Right ventricle myocardium superior (tissue), 1 donor: Measurements from ENCODE around the gene SPAG16. TPM values are rescaled to one million over a fixed set of nuclear protein-coding genes. Genes with fewer than 3 reads are reported as not detected.

Source experiments
- ATAC-seq: fragments of 200-7000 bp; cut with Tn5 transposase; one replicate; pipeline ENCODE4 v1.9.1; 2020; ENCODE audit warnings: mild to moderate bottlenecking; ENCODE audit not compliant: poor library complexity
- DNase-seq: peaks from one replicate; pipeline ENCODE4 v3.0.0-alpha.2; 2020
- intact Hi-C: fragments of 100-400 bp; cut with DNase I; formaldehyde crosslinking; loops from one replicate; pipeline ENCODE4 v1.11.2; 2022
- total RNA-seq: library from RNA; stranded (reverse); fragmentation: NEBNext Ultra II Directional; extraction: Animal tissue kit (Norgen Biotek cat#: 25700); gene quantifications from one replicate; pipeline ENCODE4 v1.2.1, GENCODE V29; 2021
- donor health status: DM: no; HTN: yes; CAD: no; lungs with severe emphysema.

Gene SPAG16
- total RNA-seq, 1 donor from 2014 or later, result 17.8 TPM

GRCh38 chr2:214325404-214325803 is 1041.1 kb downstream of the SPAG16 start:
- intact Hi-C loops, result no loop called here
- ATAC-seq, result no peak
- no peak for DNase-seq

DNA sequence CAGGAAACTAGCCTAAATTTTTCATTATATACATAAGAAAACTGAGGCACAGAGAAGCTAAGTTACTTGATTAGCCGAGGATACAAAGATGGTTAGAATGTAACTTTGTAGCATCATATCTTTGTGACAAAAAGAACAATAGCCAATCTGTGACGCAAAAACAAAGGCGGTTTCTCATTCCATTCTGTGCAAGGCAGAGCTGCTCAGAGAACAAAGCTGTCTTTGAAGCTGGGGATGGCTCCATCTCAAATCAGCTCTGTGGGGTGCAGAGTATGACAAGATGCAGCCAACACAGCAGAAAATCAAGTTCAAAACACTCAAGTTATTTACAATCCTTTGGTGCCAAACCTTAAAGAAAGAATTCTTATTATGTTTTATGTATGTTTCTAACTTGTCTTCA is 1044.7 kb downstream of the SPAG16 start:
- ATAC-seq (no peak), DNase-seq (no peak)
- intact Hi-C loops, result no loop called here

GRCh38 chr2:214341646-214342045 is 1057.4 kb downstream of the SPAG16 start:
- ATAC-seq, result no peak
- no peak for DNase-seq
- intact Hi-C loops, result no loop called here

GRCh38 chr2:214358506-214358905 is 1074.2 kb downstream of the SPAG16 start:
- ATAC-seq, result no peak
- intact Hi-C loops, result no loop called here
- DNase-seq, result no peak

DNA sequence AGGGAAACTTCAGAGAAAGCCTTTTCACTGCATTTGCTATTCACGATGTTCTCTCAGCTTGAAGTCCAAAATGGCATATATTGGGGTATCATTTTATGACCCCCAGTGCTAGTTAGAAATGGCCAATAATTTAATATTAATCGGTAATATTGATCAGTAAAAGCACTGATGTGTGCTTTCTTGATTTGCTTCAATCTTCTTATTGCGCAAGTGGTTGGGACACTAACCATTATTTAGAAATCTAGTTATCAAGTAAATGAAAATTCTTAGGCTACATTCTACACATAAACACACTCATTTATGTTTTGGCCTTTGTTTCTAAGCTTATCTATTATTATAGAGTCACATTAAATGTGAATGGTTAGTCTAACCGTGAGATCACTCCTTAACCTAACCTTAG is 1076.9 kb downstream of the SPAG16 start:
- no peak for ATAC-seq
- intact Hi-C loops, result no loop called here
- no peak for DNase-seq

GRCh38 chr2:214365549-214365948 is 1081.3 kb downstream of the SPAG16 start:
- ATAC-seq (no peak), DNase-seq (no peak)
- intact Hi-C loops, result no loop called here

DNA sequence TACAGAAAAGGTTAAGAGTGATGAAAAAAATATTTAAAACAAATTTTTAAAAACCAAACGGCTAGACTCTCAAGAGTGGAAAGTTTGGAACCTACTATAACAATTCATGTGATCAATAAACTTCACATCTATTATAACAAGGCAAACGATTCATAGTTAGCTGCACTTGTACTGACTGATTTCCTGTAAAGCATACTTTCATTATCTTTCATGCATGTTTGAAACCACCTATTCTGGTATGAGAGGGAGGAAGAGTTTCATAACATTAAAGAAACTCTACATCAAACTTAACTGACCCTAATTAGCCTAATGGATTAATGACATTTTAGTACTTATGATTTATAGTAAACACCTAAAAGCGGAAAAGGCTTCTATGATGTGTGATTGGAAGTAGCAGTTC is 1082.9 kb downstream of the SPAG16 start:
- ATAC-seq, result no peak
- intact Hi-C loops, result no loop called here
- DNase-seq, result no peak

DNA sequence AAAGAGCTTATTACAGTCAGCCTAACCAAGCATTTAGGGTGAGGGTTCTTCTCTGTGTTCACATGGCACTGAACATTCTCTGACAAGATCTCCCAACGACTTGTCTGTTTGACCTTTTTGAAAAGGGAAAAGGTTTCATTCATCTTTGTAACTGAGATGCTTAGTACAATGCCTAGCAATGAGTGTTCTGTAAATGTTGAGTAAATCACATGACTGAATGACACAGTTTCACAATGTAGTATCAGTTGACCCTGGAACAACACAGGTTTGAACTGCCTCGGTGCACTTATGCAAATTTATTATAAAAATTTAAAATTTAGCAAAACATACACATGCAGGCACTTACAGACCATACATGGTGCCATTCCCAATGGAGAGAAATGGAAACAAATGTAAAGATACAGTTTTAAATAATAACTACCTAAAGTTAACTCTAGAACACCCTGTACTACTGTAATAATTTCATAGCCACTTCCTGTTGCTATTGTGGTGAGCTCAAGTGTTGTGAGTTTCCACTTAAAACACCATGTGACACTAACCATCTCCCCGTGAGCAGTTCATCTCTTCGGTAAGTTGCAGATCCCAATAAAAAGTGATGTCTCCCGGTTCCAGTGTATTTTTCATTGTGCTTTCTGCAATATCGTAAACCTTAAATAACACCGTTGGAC is 1092.5 kb downstream of the SPAG16 start:
- DNase-seq, result no peak
- no peak for ATAC-seq
- intact Hi-C loops, result no loop called here

DNA sequence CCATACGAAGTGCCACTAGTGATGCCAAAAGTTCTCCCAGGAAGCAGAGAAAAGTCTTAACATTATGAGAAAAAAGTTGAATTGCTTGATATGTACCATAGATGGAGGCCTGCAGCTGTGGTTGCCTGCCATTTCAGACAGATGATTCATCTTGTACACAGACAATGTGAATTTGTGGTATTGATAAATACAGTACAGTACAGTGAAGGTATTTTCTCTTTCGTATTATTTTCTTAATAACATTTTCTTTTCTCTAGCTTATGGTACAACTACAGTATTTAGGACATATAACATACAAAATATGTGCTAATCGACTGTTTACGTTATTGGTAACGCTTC is 1093.0 kb downstream of the SPAG16 start:
- ATAC-seq, result no peak
- intact Hi-C loops, result no loop called here

GRCh38 chr2:214378455-214379103 is 1094.3 kb downstream of the SPAG16 start:
- no peak for DNase-seq
- ATAC-seq, result peak; percentile 39
- intact Hi-C loops, result no loop called here

More for the DNA sequence above, 1093.0 kb downstream of the SPAG16 start:
- no peak for DNase-seq

- DNase-seq, result no peak
- no peak for ATAC-seq
- intact Hi-C loops, result no loop called here
These were observed 1095.0 kb downstream of the SPAG16 start for GRCh38 chr2:214379227-214379626.

DNA sequence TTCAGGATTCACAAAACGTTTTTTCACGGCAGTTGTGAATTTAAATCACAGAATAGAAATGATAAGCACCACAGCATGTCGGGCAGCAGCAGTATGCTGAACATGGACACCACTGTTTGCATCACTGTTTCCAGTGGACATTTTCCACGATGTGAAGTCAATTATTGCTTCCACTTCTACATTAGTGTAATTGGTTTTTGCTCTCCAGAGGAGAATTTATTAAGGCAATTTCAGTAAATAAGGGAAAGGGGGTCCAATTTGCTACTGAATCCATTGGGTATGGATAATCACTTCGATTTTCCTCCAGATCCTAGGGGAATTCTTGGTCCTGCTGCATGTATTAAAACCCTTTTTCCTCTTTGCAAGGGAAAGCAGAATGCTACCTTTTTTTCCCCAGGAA is 1096.4 kb downstream of the SPAG16 start:
- intact Hi-C loops, result no loop called here
- DNase-seq, result no peak
- ATAC-seq, result no peak

DNA sequence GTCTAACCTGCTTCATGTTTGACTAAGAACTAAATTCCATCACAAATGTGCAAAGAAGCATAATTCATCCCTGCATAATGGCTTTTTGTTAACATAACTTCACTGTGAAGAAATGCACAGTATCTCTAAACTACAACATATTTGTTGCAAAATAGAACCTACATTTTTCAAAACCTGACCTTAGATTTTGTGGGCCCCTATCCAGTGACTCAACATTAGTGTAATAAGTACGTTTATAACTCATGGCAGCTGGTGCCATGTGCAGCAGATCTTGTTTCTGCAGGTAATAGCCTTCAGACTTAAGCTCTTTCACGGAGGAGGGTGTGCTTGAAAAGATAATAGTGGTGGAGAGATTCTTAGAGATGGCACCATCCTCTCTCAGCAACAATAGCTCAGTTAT is 1098.0 kb downstream of the SPAG16 start:
- DNase-seq (no peak), ATAC-seq (no peak)
- intact Hi-C loops, result no loop called here

DNA sequence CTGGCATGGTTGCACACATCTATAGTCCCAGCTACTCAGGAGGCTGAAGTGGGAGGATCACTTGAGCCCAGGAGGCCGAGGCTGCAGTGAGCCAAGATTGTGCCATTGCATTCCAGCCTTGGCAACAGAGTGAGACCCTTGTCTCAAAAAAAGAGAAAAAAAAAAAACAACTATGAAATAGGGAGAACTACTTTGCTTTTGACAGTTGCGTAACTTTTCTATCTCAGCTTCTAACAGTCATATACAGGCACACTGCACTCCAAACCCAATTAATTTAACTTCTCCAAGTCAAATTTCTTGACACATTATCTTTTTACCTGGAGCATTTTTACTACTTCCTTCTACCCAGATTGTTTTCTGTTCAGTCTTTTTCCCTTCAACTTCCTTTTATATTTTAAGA is 1102.5 kb downstream of the SPAG16 start:
- DNase-seq (no peak), ATAC-seq (no peak)
- intact Hi-C loops, result no loop called here

DNA sequence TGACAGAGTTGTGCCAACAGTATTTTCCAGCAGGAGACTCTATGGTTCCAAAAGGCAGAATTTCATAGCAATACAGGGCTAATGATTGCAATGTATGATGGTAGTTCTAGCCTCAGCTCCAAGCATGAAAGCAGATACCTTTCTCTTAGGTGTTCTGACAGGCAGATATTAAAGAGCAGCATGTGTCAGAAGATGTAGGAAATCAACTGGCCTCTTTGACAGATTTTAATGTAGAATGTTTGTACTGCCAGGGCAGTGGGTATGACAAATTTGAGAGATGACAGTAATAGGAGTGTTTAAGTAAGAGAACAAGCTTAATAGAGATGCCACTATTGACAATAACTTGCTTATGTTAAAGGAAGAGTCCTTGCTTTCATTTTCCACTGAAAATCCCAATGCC is 1105.1 kb downstream of the SPAG16 start:
- DNase-seq (no peak), ATAC-seq (no peak)
- intact Hi-C loops, result no loop called here

GRCh38 chr2:214393796-214394195 is 1109.5 kb downstream of the SPAG16 start:
- intact Hi-C loops, result no loop called here
- DNase-seq (no peak), ATAC-seq (no peak)

GRCh38 chr2:214395040-214395439 is 1110.8 kb downstream of the SPAG16 start:
- DNase-seq (no peak), ATAC-seq (no peak)
- intact Hi-C loops, result no loop called here

DNA sequence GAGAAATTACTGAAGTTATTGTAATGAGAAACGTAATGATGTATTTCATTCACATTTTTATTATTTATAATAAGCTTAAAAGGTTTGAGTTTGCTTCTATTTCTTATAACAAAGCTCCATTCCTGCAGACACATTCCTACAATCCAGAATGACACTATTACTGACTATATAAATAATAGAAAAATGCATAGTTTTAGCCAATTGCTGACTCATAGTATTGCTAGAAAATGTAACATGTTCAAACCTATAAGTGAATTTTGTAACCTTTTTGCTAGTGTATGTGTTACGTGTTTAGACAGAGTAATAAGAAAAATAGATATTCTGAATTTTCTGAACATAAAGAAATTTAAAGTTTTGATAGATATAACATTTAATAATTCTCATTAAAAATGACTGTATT is 1117.3 kb downstream of the SPAG16 start:
- no peak for DNase-seq
- intact Hi-C loops, result no loop called here
- no peak for ATAC-seq

GRCh38 chr2:214410128-214410775 is 1126.0 kb downstream of the SPAG16 start:
- intact Hi-C loops, result no loop called here
- ATAC-seq (no peak), DNase-seq (no peak)

- DNase-seq (peak; percentile 76), ATAC-seq (peak; percentile 82)
- intact Hi-C loops, result no loop called here
These were observed 1126.8 kb downstream of the SPAG16 start, which contains the start of gene VWC2L for GRCh38 chr2:214410918-214411554. Gene VWC2L, plus strand, starts transcription at chr2:214411054. Its CDS starts 3,140 bp downstream, at chr2:214414194.
